ENCODE measurements around the gene SMARCD3. TPM values are rescaled to one million over a fixed set of nuclear protein-coding genes. Genes with fewer than 3 reads are reported as not detected.

Gene SMARCD3
- total and polyA plus RNA-seq, 2 experiments from 2014 or later, result 3.3 to 4.0 TPM

- H3K27ac Mint-ChIP-seq, result no peak overlapping the region
- H4K20me1 ChIP-seq (replicated peaks; ENCODE audit: insufficient read depth), result no peaks in the 10 kb centered on the region
- H3K36me3 Mint-ChIP-seq (ENCODE audit: low read depth), result no peaks in the 10 kb centered on the region; the same call in 2 of the 3 replicates
- no peaks in the 10 kb centered on the region for H3K36me3 ChIP-seq (ENCODE audit: insufficient read depth)
- H3F3A ChIP-seq (replicated peaks; ENCODE audit: low read depth), result peaks cover under 1% of the 10 kb centered on the region; the same call in 1 of the 2 replicates
- H3K27me3 Mint-ChIP-seq (ENCODE audit: insufficient read depth, low read depth, poor library complexity), result peaks cover 33% of the 10 kb centered on the region
- no peak overlapping the region for H3K4me2 ChIP-seq
- ATAC-seq, result no peak
- peaks cover 16% of the 10 kb centered on the region for H3K27me3 ChIP-seq (ENCODE audit: insufficient read depth)
- H3K9me3 Mint-ChIP-seq, result no peaks in the 10 kb centered on the region
- peaks cover 27% of the 10 kb centered on the region for H3K4me1 Mint-ChIP-seq
- H3K4me3 ChIP-seq, result no peak overlapping the region
- H2AFZ ChIP-seq, result no peak overlapping the region
- no peaks in the 10 kb centered on the region for H3K79me2 ChIP-seq (replicated peaks; ENCODE audit: insufficient read depth)
- H3K4me1 ChIP-seq (ENCODE audit: insufficient read depth), result peaks cover 4% of the 10 kb centered on the region; the same call in 1 of the 2 replicates
- TF ChIP-seq STAT1 (IDR thresholded peaks at IDR 0.05; ENCODE audit: unreplicated experiment), result no peak
- no peak for TF ChIP-seq JUNB (IDR thresholded peaks at IDR 0.05; ENCODE audit: unreplicated experiment)
- TF ChIP-seq CTCF (conservative IDR thresholded peaks at IDR 0.05; ENCODE audit: low read depth in 2 of 2), result no peak
- no peak for TF ChIP-seq POLR2AphosphoS5 (IDR thresholded peaks at IDR 0.05; ENCODE audit: low read depth)
- no peak for TF ChIP-seq REST (IDR thresholded peaks at IDR 0.05; ENCODE audit: unreplicated experiment)
- no peak for TF ChIP-seq EZH2 (IDR thresholded peaks at IDR 0.05; ENCODE audit: low read depth, unreplicated experiment)
- no peak for TF ChIP-seq ZNF331 (CRISPR knock-in tag; IDR thresholded peaks at IDR 0.05; ENCODE audit: low read depth)
- TF ChIP-seq NANOG (IDR thresholded peaks at IDR 0.05; ENCODE audit: borderline replicate concordance), result no peak
- no peak for TF ChIP-seq ZNF114 (CRISPR knock-in tag; IDR thresholded peaks at IDR 0.05)
- TF ChIP-seq CREB1 (CRISPR knock-in tag; IDR thresholded peaks at IDR 0.05; ENCODE audit: low read depth), result no peak
- no peak for TF ChIP-seq EZH2phosphoT487 (IDR thresholded peaks at IDR 0.05; ENCODE audit: unreplicated experiment)
- TF ChIP-seq ETS1 (IDR thresholded peaks at IDR 0.05), result no peak
- TF ChIP-seq ZNF462 (CRISPR knock-in tag; IDR thresholded peaks at IDR 0.05), result no peak
- H3K4me3 Mint-ChIP-seq, result no peak overlapping the region
- H3K27ac ChIP-seq (ENCODE audit: low read depth), result no peak overlapping the region
- H3K9me2 ChIP-seq (ENCODE audit: insufficient read depth), result no peaks in the 10 kb centered on the region
- DNase-seq (ENCODE audit: low spot score), result no peak
These were observed 9.5 kb upstream of the SMARCD3 start for GRCh38 chr7:151257990-151258389.

Measured in GM23338 (cell line).